Stimulated activated CD8-positive, alpha-beta memory T cell treated with anti-CD3 and anti-CD28 coated beads, Interleukin-2, amount 100 ng/mL, for 1 hour (primary cell): Measurements from ENCODE around the gene F9.

Experiments used
- DNase-seq, 2 donors: peaks; one replicate each; pipeline ENCODE4 v3.0.0-alpha.2; 2020; ENCODE audit warnings: low read depth in 2 of 2

The F9 gene

GRCh38 chrX:139600105-139600504 lies 69.6 kb downstream of the F9 start:
- DNase-seq, result no peak
